MCF 10A (cell line): ENCODE measurements around the gene ADIRF. TPM values are rescaled to one million over a fixed set of nuclear protein-coding genes. Genes with fewer than 3 reads are reported as not detected.
A peak's percentile ranks its signal among the peaks of the same experiment; 100 is the strongest.

Experiments
- BruUV-seq: library from RNA; stranded (reverse); fragments of 400-500 nt; replicated peaks from 2 replicates; lab custom pipeline; 2021; lab: Mats Ljungman, UMichigan
- CTCF ChIA-PET: fragments of 300-600 bp; sonication (Branson Sonifier 250); formaldehyde crosslinking; extraction: SDS; loops from one replicate; lab custom pipeline; 2021; ENCODE audit warnings: antibody characterized with exemption, inconsistent platforms; lab: Yijun Ruan, JAX
- POLR2A ChIA-PET: fragments of 300-600, 350-650 bp; sonication (Branson Sonifier 250); formaldehyde crosslinking; extraction: SDS; loops from one replicate; lab custom pipeline; 2020; ENCODE audit warnings: antibody characterized with exemption, inconsistent platforms; lab: Yijun Ruan, JAX
- DNase-seq: peaks from one replicate; pipeline ENCODE4 v3.0.0-alpha.2; 2018; ENCODE audit not compliant: unreplicated experiment
- H3K27ac Mint-ChIP-seq: one replicate; pipeline ENCODE4 v1.8.0; 2022; ENCODE audit warnings: mild to moderate bottlenecking, low read depth, mixed read lengths; ENCODE audit not compliant: unreplicated experiment
- H3K27me3 Mint-ChIP-seq: one replicate; pipeline ENCODE4 v1.8.0; 2022; ENCODE audit warnings: mixed read lengths; ENCODE audit not compliant: insufficient read depth, unreplicated experiment
- H3K36me3 Mint-ChIP-seq: one replicate; pipeline ENCODE4 v1.8.0; 2022; ENCODE audit warnings: mild to moderate bottlenecking, moderate library complexity, mixed read lengths; ENCODE audit not compliant: insufficient read depth, unreplicated experiment
- H3K4me1 Mint-ChIP-seq: one replicate; pipeline ENCODE4 v1.8.0; 2022; ENCODE audit warnings: mixed read lengths; ENCODE audit not compliant: insufficient read depth, unreplicated experiment
- H3K4me3 Mint-ChIP-seq: one replicate; pipeline ENCODE4 v1.8.0; 2022; ENCODE audit warnings: mild to moderate bottlenecking, moderate library complexity, mixed read lengths; ENCODE audit not compliant: unreplicated experiment
- H3K9me3 Mint-ChIP-seq: one replicate; pipeline ENCODE4 v1.8.0; 2022; ENCODE audit warnings: mixed read lengths; ENCODE audit not compliant: unreplicated experiment
- intact Hi-C: fragments of 100-400 bp; cut with micrococcal nuclease; formaldehyde crosslinking; loops from 2 replicates; pipeline ENCODE4 v1.14.1; 2022
- total RNA-seq: library from RNA; stranded (reverse); gene quantifications from 2 replicates; pipeline ENCODE4 v1.2.3, GENCODE V29; 2022
- TF ChIP-seq, protein P1 (sequence below): fragments of 200-600 bp; IDR thresholded peaks from one replicate; pipeline ENCODE4 v1.8.0; 2022; ENCODE audit warnings: antibody characterized with exemption, mild to moderate bottlenecking; ENCODE audit not compliant: unreplicated experiment

ADIRF gene
- total RNA-seq, 1 experiment from 2014 or later = 60.3 TPM

DNA sequence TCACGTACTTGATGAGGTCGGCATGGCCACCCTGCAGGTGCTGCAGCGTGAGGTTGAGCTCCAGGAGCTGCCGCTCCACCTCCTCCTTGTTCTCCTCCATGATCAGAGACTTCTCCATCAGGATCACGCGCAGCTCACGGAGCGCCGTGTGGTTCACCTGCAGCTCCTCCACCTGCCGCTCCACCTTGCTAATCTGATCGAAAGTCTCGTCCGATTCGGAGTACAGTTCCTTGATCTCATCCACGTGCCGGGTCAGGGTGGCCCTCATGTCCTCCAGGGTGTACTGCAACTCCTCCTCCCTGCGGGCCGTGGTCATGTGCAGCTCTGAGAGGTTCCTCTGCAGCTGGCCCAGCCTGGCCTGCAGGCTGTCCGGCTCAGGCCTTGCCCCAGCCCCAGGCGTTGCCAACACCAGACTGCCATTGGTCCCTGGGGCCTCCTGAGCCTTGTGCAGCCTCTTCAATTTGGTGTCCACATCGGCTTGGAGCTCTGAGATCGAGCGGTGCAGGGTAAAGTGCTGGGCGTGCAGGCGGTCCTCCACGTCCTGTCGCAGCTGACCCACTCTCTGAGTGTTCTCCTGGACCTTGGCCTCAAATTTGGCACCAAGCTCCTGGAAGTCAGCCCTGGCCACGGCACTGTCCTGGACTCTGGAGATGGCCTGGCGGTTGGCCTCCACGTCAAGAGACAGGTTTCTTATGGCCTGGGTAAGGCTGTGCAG, 24.8 kb upstream of the ADIRF start:
- Mint-ChIP-seq H3K9me3 (no peaks in the 10 kb centered on the region), H3K27ac (no peak overlapping the region), H3K36me3 (no peaks in the 10 kb centered on the region), H3K4me3 (no peak overlapping the region), H3K27me3 (no peaks in the 10 kb centered on the region), H3K4me1 (no peaks in the 10 kb centered on the region)
- ChIA-PET CTCF (interaction anchor here (1.0 to 6.5 kb wide), 4 partner anchors 11 to 95 kb away, joined by 4 to 66 read pairs (median 4); partner anchors contain the start of gene ADIRF), POLR2A (interaction anchor here (0.6 to 1.5 kb wide), 3 partner anchors 25 to 146 kb away, joined by 3 to 4 read pairs (median 3); partner anchors contain the start of gene ADIRF)
- intact Hi-C loops = no loop called here
- TF ChIP-seq, protein P1, sequence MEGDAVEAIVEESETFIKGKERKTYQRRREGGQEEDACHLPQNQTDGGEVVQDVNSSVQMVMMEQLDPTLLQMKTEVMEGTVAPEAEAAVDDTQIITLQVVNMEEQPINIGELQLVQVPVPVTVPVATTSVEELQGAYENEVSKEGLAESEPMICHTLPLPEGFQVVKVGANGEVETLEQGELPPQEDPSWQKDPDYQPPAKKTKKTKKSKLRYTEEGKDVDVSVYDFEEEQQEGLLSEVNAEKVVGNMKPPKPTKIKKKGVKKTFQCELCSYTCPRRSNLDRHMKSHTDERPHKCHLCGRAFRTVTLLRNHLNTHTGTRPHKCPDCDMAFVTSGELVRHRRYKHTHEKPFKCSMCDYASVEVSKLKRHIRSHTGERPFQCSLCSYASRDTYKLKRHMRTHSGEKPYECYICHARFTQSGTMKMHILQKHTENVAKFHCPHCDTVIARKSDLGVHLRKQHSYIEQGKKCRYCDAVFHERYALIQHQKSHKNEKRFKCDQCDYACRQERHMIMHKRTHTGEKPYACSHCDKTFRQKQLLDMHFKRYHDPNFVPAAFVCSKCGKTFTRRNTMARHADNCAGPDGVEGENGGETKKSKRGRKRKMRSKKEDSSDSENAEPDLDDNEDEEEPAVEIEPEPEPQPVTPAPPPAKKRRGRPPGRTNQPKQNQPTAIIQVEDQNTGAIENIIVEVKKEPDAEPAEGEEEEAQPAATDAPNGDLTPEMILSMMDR = no peak
- BruUV-seq = no TSS peak
- DNase-seq = no peak

DNA sequence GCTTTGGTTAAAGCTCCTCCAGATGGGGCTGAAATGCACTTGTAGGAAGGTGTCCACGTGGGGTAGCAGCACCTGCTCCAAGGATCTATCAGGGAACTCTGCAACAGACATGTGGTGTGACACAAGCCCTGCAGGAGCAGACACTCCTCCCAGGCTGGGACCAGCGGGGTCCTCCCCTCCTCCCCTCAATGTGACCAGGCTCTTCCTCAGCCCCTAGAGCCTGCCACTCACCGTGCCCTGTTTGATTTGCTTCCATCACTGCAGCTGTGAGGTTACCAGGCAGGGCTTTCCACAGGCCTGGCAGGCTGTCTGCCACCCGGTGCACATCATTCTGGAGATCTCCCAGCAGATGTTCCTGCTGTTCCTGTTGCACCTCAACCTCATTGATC, 24.3 kb upstream of the ADIRF start:
- TF ChIP-seq, protein P1 = no peak
- no TSS peak for BruUV-seq

DNA sequence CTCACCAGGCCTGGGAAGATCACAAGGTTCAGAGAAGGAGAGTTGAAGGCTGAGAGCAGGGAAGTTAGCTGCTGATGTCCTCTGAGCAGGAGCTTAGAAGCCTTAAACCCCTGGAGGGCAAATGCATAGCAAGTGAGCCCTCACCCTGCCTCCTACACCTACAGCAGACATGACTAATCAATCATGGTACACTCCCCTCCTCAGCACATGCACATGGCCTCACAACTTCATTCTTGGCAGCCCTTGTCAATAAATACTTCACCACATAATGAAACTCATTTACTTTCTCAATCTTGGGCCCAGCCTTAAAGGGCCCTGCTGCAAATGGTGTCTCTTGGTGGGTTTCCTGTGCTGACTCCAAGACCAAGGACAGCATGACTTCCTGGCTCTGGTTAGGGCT, 23.8 kb upstream of the ADIRF start:
- Mint-ChIP-seq H3K4me1 (no peaks in the 10 kb centered on the region), H3K9me3 (no peaks in the 10 kb centered on the region), H3K27ac (no peak overlapping the region), H3K4me3 (no peak overlapping the region), H3K27me3 (no peaks in the 10 kb centered on the region), H3K36me3 (no peaks in the 10 kb centered on the region)
- POLR2A ChIA-PET = interaction anchor here (0.7 to 1.5 kb wide), 3 partner anchors 15 to 24 kb away, joined by 3 to 4 read pairs (median 3); partner anchors contain the start of gene ADIRF
- CTCF ChIA-PET = no interaction called here
- intact Hi-C loops = no loop called here
- peak; percentile 42 for DNase-seq
- no TSS peak for BruUV-seq
- TF ChIP-seq, protein P1 = no peak

More for the DNA sequence above, 24.3 kb upstream of the ADIRF start:
- intact Hi-C loops = no loop called here
- H3K36me3 Mint-ChIP-seq = no peaks in the 10 kb centered on the region
- no peaks in the 10 kb centered on the region for H3K27me3 Mint-ChIP-seq
- ChIA-PET POLR2A (interaction anchor here (0.6 to 1.5 kb wide), 4 partner anchors 15 to 145 kb away, joined by 3 to 4 read pairs (median 3); partner anchors contain the start of gene ADIRF), CTCF (interaction anchor here (1.8 kb wide), 1 partner anchor 95 kb away, joined by 5 read pairs; no protein-coding TSS in a partner anchor)
- DNase-seq = no peak
- H3K4me3 Mint-ChIP-seq = no peak overlapping the region
- no peak overlapping the region for H3K27ac Mint-ChIP-seq
- no peaks in the 10 kb centered on the region for H3K4me1 Mint-ChIP-seq
- H3K9me3 Mint-ChIP-seq = no peaks in the 10 kb centered on the region

DNA sequence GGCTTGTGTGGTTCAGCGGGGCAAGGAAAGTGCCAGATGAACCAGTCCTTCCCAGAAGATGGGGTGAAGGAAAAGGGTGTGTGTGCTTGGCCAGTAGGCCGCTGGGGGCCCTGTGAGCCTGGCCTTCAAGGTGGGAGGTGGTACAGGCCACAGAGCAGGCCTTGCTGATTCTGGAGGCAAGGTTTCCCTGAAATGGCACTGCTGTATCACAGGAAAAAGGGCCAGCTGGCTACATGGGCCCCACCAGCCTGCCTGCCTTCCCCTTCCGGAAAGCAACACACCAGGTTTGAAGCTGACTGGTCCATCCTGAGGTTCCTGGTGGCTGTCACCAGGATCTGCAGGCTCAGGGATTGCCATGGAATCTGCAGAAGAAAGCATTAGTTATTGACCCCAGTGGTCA, 23.4 kb upstream of the ADIRF start:
- H3K9me3 Mint-ChIP-seq = no peaks in the 10 kb centered on the region
- no peak overlapping the region for H3K4me3 Mint-ChIP-seq
- intact Hi-C loops = no loop called here
- no peak overlapping the region for H3K27ac Mint-ChIP-seq
- DNase-seq = no peak
- no peaks in the 10 kb centered on the region for H3K27me3 Mint-ChIP-seq
- TF ChIP-seq, protein P1 = no peak
- no TSS peak for BruUV-seq
- H3K36me3 Mint-ChIP-seq = no peaks in the 10 kb centered on the region
- ChIA-PET CTCF (no interaction called here), POLR2A (interaction anchor here (1.0 to 1.5 kb wide), 2 partner anchors 22 to 24 kb away, joined by 3 to 4 read pairs; partner anchors contain the start of gene ADIRF)
- no peaks in the 10 kb centered on the region for H3K4me1 Mint-ChIP-seq
